ENCODE data around the gene ZMYND8. TPM values are rescaled to one million over a fixed set of nuclear protein-coding genes. Genes with fewer than 3 reads are reported as not detected.
A peak's percentile ranks its signal among the peaks of the same experiment; 100 is the strongest.
"Not testable (repeated sequence)": the region's sequence is repeated elsewhere in the genome, so short reads cannot be mapped to it uniquely, and the experiment has no call there.

Gene ZMYND8
- total and polyA plus RNA-seq, 5 donors: 10.0 to 35.7 (median 31.4) TPM

DNA sequence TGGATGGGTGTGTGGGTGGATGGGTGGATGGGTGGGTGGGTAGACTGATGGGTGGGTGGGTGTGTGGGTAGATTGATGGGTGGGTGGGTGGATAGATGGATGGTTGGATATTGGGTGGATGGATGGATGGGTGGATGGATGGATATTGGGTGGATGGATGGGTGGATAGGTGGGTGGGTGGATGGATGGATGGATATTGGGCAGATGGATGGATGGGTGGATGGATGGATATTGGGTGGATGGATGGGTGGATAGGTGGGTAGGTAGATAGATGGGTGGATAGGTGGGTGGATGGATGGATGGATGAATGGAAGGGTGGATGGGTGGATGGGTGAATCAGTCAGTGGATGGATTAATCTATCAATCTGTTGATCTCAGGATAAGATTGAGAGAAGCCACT is 177.2 kb downstream of the ZMYND8 start:
- H3K27me3 ChIP-seq (ENCODE audit: control insufficient read depth, insufficient read depth): no peaks in the 10 kb centered on the region
- no peak overlapping the region for H3K4me3 ChIP-seq (ENCODE audit: low read length)
- H3K4me1 ChIP-seq (ENCODE audit: control insufficient read depth, insufficient read depth, low read length): no peaks in the 10 kb centered on the region
- no peak overlapping the region for H3K27ac ChIP-seq (ENCODE audit: low read length)
- ATAC-seq (no peak), DNase-seq (no peak)
- H3K9me3 ChIP-seq (ENCODE audit: control insufficient read depth, low read length): no peaks in the 10 kb centered on the region
- intact Hi-C loops (cut with DNase I): no loop called here

- Histone ChIP-seq H3K27ac (ENCODE audit: low read length) (no peak overlapping the region), H3K27me3 (ENCODE audit: control insufficient read depth, insufficient read depth) (no peaks in the 10 kb centered on the region), H3K9me3 (ENCODE audit: control insufficient read depth, low read length) (no peaks in the 10 kb centered on the region), H3K4me1 (ENCODE audit: control insufficient read depth, insufficient read depth, low read length) (no peaks in the 10 kb centered on the region), H3K4me3 (ENCODE audit: low read length) (no peak overlapping the region)
- no peak for DNase-seq
- no peak for ATAC-seq
- intact Hi-C loops (cut with DNase I): no loop called here
- 92% methylated on average over 1 of the region's 1 CpG for WGBS
These were observed 177.6 kb downstream of the ZMYND8 start for GRCh38 chr20:47178851-47179250.

GRCh38 chr20:47178277-47178676 is 178.2 kb downstream of the ZMYND8 start:
- Histone ChIP-seq H3K4me3 (ENCODE audit: low read length) (no peak overlapping the region), H3K4me1 (ENCODE audit: control insufficient read depth, insufficient read depth, low read length) (no peaks in the 10 kb centered on the region), H3K27me3 (ENCODE audit: control insufficient read depth, insufficient read depth) (no peaks in the 10 kb centered on the region), H3K27ac (ENCODE audit: low read length) (no peak overlapping the region), H3K9me3 (ENCODE audit: control insufficient read depth, low read length) (no peaks in the 10 kb centered on the region)
- 77% methylated on average over 3 of the region's 3 CpGs for WGBS
- ATAC-seq (no peak), DNase-seq (no peak)
- intact Hi-C loops (cut with DNase I): no loop called here

GRCh38 chr20:47176217-47176616 is 180.3 kb downstream of the ZMYND8 start:
- DNase-seq; ATAC-seq; H3K9me3 ChIP-seq (ENCODE audit: control insufficient read depth, low read length); H3K4me3 ChIP-seq (ENCODE audit: low read length); H3K4me1 ChIP-seq (ENCODE audit: control insufficient read depth, insufficient read depth, low read length); H3K27me3 ChIP-seq (ENCODE audit: control insufficient read depth, insufficient read depth); H3K27ac ChIP-seq (ENCODE audit: low read length); intact Hi-C loops (cut with DNase I): not testable (repeated sequence)
- 85% methylated on average over 5 of the region's 5 CpGs for WGBS

- Histone ChIP-seq H3K9me3 (ENCODE audit: control insufficient read depth, low read length) (no peaks in the 10 kb centered on the region), H3K4me1 (ENCODE audit: control insufficient read depth, insufficient read depth, low read length) (no peaks in the 10 kb centered on the region), H3K4me3 (ENCODE audit: low read length) (no peak overlapping the region), H3K27ac (ENCODE audit: low read length) (no peak overlapping the region), H3K27me3 (ENCODE audit: control insufficient read depth, insufficient read depth) (no peaks in the 10 kb centered on the region)
- DNase-seq: no peak
- no peak for ATAC-seq
- 18% methylated on average over 6 of the region's 6 CpGs for WGBS
- intact Hi-C loops (cut with DNase I): no loop called here
These were observed 181.0 kb downstream of the ZMYND8 start for GRCh38 chr20:47175493-47175892.

DNA sequence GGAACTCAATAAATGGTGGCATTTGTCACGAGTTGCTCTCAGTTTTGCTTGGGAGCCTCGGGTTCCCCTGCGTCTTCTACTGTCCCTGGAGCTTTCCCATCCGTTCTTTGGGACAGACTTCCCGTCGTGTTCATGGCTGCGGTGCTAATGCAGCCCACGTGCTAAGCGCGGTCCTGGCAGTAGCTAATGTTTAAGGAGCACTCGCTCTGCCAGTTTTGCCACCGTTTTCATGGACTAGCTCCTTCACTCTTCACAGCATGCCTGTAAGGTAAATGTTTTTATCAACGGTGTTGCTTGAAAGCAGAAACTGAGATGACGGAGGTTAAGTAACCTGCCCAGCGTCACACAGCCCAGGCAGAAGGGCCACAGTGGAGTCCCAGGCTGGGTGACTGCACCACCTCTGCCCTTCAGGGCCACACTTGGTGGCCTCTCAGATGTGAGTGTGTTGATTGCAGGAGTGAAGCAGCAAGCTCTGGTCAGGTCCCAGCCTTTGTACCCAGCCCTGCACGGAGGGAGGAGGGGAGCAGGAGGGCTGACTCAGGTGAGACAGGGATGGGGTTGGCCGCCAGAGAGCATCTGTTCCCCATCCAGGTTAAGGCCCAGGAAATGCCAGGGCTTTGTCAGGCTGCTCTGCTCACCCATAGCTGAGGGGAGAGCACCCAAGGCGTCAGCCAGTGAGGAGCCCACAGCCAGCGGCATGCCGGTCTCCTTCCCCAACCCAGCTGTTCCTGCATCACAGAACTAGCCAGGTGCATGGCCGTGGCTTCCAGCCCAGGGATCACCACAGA is 181.8 kb downstream of the ZMYND8 start:
- no peak for ATAC-seq

DNA sequence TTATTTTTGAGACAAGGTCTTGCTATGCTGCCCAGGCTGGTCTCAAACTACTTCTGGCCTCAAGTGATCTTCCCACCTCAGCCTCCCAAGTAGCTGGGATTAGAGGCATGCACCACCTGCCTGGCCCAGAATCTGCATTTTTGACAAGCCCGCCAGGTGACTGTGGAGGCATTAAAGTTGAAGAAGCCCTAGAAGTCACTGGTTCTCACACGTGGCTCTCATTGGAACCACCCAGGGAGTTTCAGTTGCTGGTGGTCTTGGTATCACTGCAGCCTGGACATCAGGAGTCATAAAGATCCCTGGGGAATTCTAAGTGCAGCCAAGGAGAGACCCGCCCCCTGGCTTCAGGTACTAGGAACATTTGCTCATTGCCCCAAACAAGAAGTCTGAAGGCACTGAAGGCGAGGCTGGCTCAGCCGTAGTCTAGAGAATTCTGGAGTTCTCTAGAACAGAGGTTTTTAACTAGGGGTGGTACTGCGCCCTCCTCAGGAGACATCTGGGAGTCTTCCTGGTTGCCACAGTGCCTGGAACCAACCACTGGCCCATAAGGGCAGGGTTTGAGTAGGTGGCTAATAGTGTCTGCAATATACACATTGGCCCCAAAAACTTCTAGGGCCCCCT is 182.8 kb downstream of the ZMYND8 start:
- WGBS: 88% methylated on average over 6 of the region's 6 CpGs
- ATAC-seq: no peak
- H3K27me3 ChIP-seq (ENCODE audit: control insufficient read depth, insufficient read depth): no peaks in the 10 kb centered on the region

More for the DNA sequence above, 181.8 kb downstream of the ZMYND8 start:
- 87% methylated on average over 21 of the region's 21 CpGs for WGBS
- no peak for DNase-seq
- intact Hi-C loops (cut with DNase I): no loop called here
- Histone ChIP-seq H3K27me3 (ENCODE audit: control insufficient read depth, insufficient read depth) (no peaks in the 10 kb centered on the region), H3K27ac (ENCODE audit: low read length) (no peak overlapping the region), H3K4me3 (ENCODE audit: low read length) (no peak overlapping the region), H3K9me3 (ENCODE audit: control insufficient read depth, low read length) (no peaks in the 10 kb centered on the region), H3K4me1 (ENCODE audit: control insufficient read depth, insufficient read depth, low read length) (no peaks in the 10 kb centered on the region)

GRCh38 chr20:47172579-47172978 is 183.9 kb downstream of the ZMYND8 start:
- H3K9me3 ChIP-seq (ENCODE audit: control insufficient read depth, low read length): no peaks in the 10 kb centered on the region
- intact Hi-C loops (cut with DNase I): no loop called here
- H3K4me3 ChIP-seq (ENCODE audit: low read length): no peak overlapping the region
- DNase-seq (no peak), ATAC-seq (peak in 1 of 2 donors; percentile 13)
- no peaks in the 10 kb centered on the region for H3K4me1 ChIP-seq (ENCODE audit: control insufficient read depth, insufficient read depth, low read length)
- H3K27me3 ChIP-seq (ENCODE audit: control insufficient read depth, insufficient read depth): no peaks in the 10 kb centered on the region
- 88% methylated on average over 16 of the region's 16 CpGs for WGBS
- H3K27ac ChIP-seq (ENCODE audit: low read length): no peak overlapping the region

More for the DNA sequence above, 182.8 kb downstream of the ZMYND8 start:
- Histone ChIP-seq H3K4me1 (ENCODE audit: control insufficient read depth, insufficient read depth, low read length) (no peaks in the 10 kb centered on the region), H3K27ac (ENCODE audit: low read length) (no peak overlapping the region), H3K9me3 (ENCODE audit: control insufficient read depth, low read length) (no peaks in the 10 kb centered on the region), H3K4me3 (ENCODE audit: low read length) (no peak overlapping the region)
- no peak for DNase-seq
- intact Hi-C loops (cut with DNase I): no loop called here

- DNase-seq (no peak), ATAC-seq (no peak)
- no peaks in the 10 kb centered on the region for H3K27me3 ChIP-seq (ENCODE audit: control insufficient read depth, insufficient read depth)
- no peaks in the 10 kb centered on the region for H3K4me1 ChIP-seq (ENCODE audit: control insufficient read depth, insufficient read depth, low read length)
- intact Hi-C loops (cut with DNase I): no loop called here
- H3K4me3 ChIP-seq (ENCODE audit: low read length): no peak overlapping the region
- 86% methylated on average over 9 of the region's 9 CpGs for WGBS
- H3K27ac ChIP-seq (ENCODE audit: low read length): no peak overlapping the region
- H3K9me3 ChIP-seq (ENCODE audit: control insufficient read depth, low read length): no peaks in the 10 kb centered on the region
These were observed 188.7 kb downstream of the ZMYND8 start for GRCh38 chr20:47167846-47168245.

DNA sequence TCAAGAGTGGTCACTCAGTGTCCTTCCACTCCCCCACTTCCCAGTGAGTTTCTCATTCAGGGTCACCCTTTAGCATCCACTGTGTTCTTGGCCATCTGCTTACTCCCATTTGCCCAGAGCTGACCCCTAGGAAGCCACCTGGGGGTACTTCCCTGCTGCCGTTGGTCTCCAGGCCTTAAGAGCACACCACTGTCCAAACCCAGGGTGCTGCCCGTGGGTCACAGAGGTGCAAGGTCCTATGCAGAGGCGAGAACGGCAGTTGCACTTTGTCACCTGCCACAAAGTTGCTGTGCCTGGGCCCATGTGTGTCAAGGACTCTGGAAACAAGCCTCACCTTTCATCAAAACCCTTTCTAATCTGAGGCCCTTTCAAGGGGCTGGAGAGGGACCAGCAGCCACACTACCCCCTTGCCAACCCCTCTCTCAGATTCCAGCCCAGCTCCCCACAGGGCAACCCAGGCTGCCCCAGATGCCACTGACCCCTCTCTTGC is 191.1 kb downstream of the ZMYND8 start:
- DNase-seq (no peak), ATAC-seq (no peak)
- no peaks in the 10 kb centered on the region for H3K9me3 ChIP-seq (ENCODE audit: control insufficient read depth, low read length)
- no peak overlapping the region for H3K4me3 ChIP-seq (ENCODE audit: low read length)
- WGBS: 83% methylated on average over 4 of the region's 4 CpGs
- intact Hi-C loops (cut with DNase I): no loop called here
- no peaks in the 10 kb centered on the region for H3K4me1 ChIP-seq (ENCODE audit: control insufficient read depth, insufficient read depth, low read length)
- no peaks in the 10 kb centered on the region for H3K27me3 ChIP-seq (ENCODE audit: control insufficient read depth, insufficient read depth)
- H3K27ac ChIP-seq (ENCODE audit: low read length): no peak overlapping the region

DNA sequence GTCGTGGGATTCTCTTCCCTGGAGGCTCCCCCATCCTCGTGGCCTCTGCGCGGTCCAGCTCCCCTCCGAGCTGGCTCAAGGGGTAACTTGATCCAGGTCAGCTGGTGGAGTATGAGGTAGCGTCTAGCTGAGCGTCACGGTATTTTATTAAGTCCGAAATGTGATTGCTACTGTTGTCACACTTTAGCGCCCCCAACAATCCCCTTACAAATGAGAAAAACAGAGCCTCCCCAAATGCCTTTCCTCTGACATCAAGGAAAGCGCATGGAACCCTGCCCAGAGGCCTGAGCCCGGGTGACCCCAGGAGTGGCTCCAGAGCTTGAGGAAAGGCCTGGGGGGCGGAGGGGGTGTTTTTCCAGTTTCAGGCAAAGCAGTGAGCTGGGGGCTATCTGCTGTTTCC is 192.4 kb downstream of the ZMYND8 start:
- DNase-seq (no peak), ATAC-seq (no peak)
- Histone ChIP-seq H3K27me3 (ENCODE audit: control insufficient read depth, insufficient read depth) (no peaks in the 10 kb centered on the region), H3K9me3 (ENCODE audit: control insufficient read depth, low read length) (no peaks in the 10 kb centered on the region), H3K4me3 (ENCODE audit: low read length) (no peak overlapping the region), H3K4me1 (ENCODE audit: control insufficient read depth, insufficient read depth, low read length) (no peaks in the 10 kb centered on the region), H3K27ac (ENCODE audit: low read length) (no peak overlapping the region)
- 79% methylated on average over 13 of the region's 13 CpGs for WGBS
- intact Hi-C loops (cut with DNase I): no loop called here

All from right cardiac atrium (tissue), 5 donors.